COLO668 (cell line): ENCODE measurements around the gene DEPDC5.
A peak's percentile ranks its signal among the peaks of the same experiment; 100 is the strongest.

ENCODE experiments used
- DNase-seq: peaks from one replicate; lab custom pipeline; 2025; ENCODE audit not compliant: unreplicated experiment; lab: John Stamatoyannopoulos, UW

Gene DEPDC5

DNA sequence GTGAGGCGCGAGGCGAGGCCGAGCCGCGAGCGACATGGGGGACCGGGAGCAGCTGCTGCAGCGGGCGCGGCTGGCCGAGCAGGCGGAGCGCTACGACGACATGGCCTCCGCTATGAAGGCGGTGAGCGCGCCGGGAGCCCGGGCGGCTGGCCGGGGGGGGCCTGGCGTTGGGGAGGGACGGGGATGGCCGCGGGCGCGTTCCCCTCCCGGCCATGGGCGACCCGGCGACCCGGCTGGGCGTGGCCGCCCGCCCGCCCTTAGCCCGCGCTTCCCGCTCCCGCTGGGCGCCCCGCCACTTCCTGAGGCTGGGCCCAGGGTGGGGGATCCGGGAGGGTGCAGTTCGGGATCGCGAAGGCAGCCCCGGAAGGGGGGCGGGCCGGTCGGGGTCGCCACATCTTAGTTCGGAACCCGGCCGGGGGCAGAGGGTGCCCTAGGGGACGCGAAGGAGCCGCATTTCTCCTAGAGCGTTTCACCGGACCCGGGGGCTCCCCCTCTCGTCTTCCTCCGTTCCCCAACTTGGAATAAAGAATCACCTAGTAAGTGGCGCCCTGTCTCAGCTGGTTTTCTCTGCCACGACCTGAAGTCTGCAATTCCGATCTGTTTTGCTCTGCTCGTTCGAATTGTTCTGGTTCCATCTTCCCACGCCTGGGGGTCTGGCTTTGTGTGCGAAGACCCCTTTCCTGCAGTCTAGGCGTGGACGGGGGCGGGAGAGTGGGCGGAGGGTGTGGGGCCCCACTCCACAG is 191.1 kb downstream of the DEPDC5 start:
- peak; percentile 76 for DNase-seq

DNA sequence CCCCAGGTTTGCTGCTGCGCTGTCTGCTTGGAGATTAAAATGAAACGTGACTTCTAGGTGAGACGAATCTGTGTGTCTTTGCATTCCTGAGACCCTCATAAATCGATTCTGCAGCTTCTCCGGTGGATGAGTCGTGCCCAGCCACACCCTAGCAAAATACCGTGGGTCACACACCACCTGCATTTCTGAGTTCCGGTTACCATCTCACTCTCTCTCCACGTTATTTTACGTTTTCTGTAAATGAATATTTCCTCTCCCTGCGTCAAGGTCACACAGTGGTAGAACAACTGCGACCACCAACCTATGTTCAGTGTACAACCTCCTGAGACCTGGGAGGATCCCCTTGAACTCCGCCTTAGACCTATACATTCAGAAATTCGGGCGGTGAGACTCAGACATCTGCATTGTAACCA is 191.6 kb downstream of the DEPDC5 start:
- DNase-seq = no peak

DNA sequence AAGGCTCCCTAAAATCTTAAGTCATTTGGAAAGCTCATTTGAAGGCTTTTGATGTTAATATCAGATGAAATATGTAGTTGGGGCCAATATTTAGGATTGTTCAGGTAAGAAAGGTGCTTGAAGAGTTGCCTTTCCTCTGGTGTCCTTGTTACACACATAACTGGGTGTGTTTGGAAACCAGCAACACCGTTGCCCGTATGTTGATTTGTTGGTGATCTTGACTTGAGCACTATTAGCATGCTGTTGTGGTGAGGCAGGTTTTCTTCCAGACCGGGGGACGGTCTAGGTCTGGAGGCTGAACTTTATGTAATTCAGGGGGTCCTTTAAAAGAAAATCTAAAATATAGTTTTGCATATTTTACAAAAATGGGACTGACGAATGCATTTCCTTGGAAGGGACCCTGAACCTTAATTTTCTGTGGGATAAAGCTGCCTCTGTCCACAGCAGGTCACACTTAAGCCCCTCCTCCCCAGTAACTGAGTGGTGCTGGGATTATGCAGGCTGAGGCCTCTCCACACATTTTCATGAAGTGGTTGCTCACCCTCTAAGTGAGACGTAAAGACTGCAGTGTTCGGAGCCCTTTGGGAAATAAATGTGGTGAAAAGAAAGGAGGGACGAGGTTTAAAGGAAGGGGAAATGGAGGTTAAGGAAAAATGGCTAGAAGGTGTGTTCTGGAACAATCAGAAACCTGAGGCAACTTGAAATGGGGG is 192.3 kb downstream of the DEPDC5 start:
- DNase-seq = no peak

GRCh38 chr22:31947296-31947695 is 193.5 kb downstream of the DEPDC5 start:
- DNase-seq = peak; percentile 8

DNA sequence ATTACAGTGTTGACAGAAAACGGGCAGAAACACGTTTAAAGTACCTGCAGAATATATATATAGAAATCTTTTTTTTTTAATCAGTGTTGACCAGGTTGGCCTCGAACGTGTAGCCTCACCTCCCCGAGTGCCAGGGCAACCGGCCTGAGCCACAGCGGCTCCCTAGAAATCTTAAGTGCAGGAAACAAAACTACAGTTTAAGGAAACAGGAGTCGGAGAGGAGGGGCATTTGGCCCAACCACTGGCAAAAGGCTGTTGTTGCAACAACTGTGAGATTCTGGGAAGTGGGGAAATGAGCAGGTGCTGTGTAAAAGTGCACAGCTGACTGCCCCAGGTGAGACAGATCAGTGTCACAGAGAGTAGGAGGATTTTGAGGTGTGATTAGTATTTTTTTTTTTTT is 194.2 kb downstream of the DEPDC5 start:
- DNase-seq = no peak

DNA sequence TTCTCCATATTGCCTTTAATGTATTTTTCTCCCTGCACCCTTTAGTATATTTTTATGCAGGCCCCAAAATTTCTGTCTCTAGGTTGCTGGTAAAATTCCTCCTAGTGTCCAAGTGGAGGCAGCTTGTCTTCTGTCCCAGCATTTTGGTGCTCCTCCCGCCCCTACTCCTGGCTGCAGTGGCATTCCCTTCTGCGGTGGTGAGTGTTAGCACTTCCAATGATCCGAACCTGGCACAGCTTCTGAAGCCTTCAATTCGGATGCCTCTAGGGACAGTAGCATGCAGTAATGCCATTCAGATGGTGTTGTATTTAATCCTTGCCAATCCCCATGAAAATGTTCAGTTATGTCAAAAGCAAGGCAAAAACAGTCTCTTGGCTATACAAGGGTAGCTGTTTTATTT is 196.4 kb downstream of the DEPDC5 start:
- no peak for DNase-seq

DNA sequence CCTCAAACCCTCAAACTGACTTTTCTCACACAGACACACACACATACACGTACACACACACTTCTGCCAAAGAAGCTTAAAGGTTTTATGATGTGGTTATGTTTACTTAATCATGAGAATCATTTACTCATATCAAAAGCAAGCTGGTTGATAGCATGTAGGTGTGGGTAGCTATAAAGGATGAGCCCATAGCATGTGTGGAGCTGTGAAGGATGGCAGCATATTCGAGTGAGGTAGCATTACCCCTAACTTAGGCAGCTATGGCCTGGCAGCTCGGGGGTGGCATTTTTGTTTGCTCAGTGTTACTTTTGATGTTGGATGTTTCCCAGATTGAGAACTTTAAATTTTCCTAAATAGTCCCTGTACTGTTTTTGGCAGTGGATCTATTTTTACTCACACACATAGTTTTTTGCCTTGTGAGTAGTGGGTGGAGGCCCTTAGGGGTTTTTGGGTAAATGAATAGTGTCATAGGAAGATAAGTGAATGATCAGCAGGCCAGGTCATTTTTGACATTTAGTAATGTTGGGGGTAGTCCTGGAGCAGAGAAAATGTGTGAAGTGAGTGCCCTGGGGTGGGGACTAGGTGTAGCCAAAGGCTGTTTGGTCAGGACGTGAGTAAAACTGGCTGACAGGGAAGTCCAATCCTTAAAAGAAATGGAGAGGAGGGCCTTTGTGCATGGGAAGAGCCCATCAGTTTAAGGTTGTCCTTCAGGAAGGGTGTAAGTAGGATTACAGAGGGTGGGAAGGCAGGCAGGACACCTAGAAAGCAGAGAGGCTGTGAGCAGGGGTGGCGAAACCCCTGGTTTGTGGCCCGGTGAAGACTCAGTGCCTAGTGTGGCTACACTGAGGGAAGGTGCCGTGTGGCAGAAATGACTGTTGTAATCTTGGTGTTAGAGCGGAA is 197.6 kb downstream of the DEPDC5 start:
- DNase-seq = no peak

- DNase-seq = no peak
Measured at GRCh38 chr22:31952094-31952401, 198.2 kb downstream of the DEPDC5 start.

DNA sequence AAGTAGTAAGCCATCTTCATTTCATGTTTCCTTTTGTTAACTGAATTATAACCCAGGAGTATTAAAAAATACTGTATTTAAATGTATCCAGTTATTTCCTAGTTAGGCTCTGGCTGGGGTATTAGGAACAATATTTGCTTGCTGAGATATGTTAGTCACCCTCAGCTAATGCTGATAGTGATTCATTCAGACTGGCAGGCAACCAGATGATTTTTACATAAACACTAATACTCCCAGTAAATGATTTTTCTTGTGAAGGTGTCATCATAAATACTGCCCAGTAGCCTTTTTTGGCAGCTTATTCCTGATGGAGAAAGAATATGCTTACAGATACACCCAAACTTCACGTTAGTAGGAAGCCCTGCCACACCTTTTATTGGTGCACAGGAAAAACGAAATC is 198.7 kb downstream of the DEPDC5 start:
- no peak for DNase-seq

DNA sequence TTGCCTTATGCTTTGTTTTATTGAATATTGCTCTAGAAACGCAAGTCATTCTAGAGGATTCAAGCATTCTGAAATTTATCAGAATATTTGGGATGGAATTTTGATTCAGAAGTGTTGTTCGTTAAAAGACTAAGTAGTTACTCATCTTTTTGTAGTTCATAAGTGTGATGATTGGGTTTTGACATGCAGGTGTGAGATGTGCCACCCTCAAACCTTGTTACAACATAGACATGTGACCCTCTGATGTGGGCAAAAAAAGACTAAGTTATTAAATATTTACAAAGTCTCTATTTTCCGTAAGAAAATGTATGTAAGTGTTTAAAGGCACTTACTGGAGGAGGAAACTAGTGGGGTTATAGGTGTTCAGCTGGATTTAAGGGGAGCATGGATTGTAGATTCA is 199.4 kb downstream of the DEPDC5 start:
- DNase-seq = no peak

- no peak for DNase-seq
Measured at GRCh38 chr22:31954535-31955523, 201.0 kb downstream of the DEPDC5 start.

GRCh38 chr22:31956360-31956759 is 202.5 kb downstream of the DEPDC5 start:
- DNase-seq = no peak
